Pancreas (tissue), 10 donors: ENCODE data around the gene IGFL3. TPM values are rescaled to one million over a fixed set of nuclear protein-coding genes. Genes with fewer than 3 reads are reported as not detected.
"Not testable (repeated sequence)": the region's sequence is repeated elsewhere in the genome, so short reads cannot be mapped to it uniquely, and the experiment has no call there.

ENCODE experiments used
- ATAC-seq, 4 donors: fragments of 200-7000 bp; cut with Tn5 transposase; one replicate each; pipeline versions ENCODE4 v1.8.0 to v1.9.1; 2020; ENCODE audit warnings: mild to moderate bottlenecking in 4 of 4, moderate library complexity in 4 of 4
- DNase-seq, 6 donors: peaks; one replicate each; pipeline ENCODE4 v3.0.0-alpha.2; 2020
- FAIRE-seq: peaks from 2 replicates; lab custom pipeline; 2012; peaks lifted over from hg19 to GRCh38; lab: Jason Lieb, UNC
- H3K27ac ChIP-seq, 4 donors: fragments of 200-600 bp; sonication (generic); 1 replicate in 3 of 4; 2 replicates in 1 of 4; pipeline versions ENCODE4 v1.5.0 to v1.8.0; 2020
- H3K27me3 ChIP-seq, 4 donors: fragments of 200-600 bp; one replicate each; pipeline ENCODE4 v1.8.0; 2021
- H3K36me3 ChIP-seq, 3 donors: fragments of 200-600 bp; sonication (generic) in 1 of 3; one replicate each; pipeline versions ENCODE4 v1.5.0 to v1.8.0; 2020 to 2021
- H3K4me1 ChIP-seq, 3 donors: fragments of 200-600 bp; one replicate each; pipeline ENCODE4 v1.8.0; 2021
- H3K4me3 ChIP-seq, 4 donors: fragments of 200-600 bp; sonication (generic) in 2 of 4; one replicate each; pipeline versions ENCODE4 v1.5.0 to v1.8.0; 2020 to 2021
- H3K9me3 ChIP-seq, 4 donors: fragments of 200-600 bp; one replicate each; pipeline ENCODE4 v1.8.0; 2021
- WGBS, 2 donors: extraction: QIAGEN DNeasy Blood & Tissue Kit; methylation state at CpG; one replicate each; pipeline ENCODE4 v1.1.7; 2013; 5-methylcytosine and 5-hydroxymethylcytosine counted together
- intact Hi-C, 3 donors: fragments of 100-400 bp; cut with DNase I; formaldehyde crosslinking; loops; one replicate each; pipeline versions ENCODE4 v1.11.1 to v1.14.2; 2022
- polyA plus RNA-seq, 2 donors: library from polyadenylated mRNA; stranded (reverse); fragments of 200-250 nt; gene quantifications; one replicate each; pipeline ENCODE4 v1.2.3, GENCODE V29; 2013
- total RNA-seq, 6 donors: library from RNA; stranded (reverse); fragmentation: NEBNext Ultra II Directional in 4 of 6; extraction: Animal tissue kit (Norgen Biotek cat#: 25700) in 4 of 6; gene quantifications; one replicate each; pipeline versions ENCODE4 v1.2.1 to v1.2.4, GENCODE V29; 2021 to 2023
- TF ChIP-seq, protein P1 (sequence below), 4 donors: fragments of 200-600 bp; sonication (generic) in 3 of 4; IDR thresholded peaks; one replicate each; pipeline versions ENCODE4 v1.5.0 to v1.8.0; 2021; ENCODE audit warnings: antibody characterized with exemption in 4 of 4
- donor health status: healthy with polysubstance abuse.
- donor health status: DM: no; HTN: no; CAD: no; lungs with moderate emphysema.
- donor health status: DM: no; HTN: no; CAD: no.
- donor health status: control.
- donor health status: control.
- donor health status: Bipolar disorder and iron deficiency.
- donor health status: DM: yes; HTN: yes; CAD: no.
- donor health status: DM: no; HTN: no; CAD: no.
- donor health status: DM: no; HTN: no; CAD: no.
- donor health status: DM: yes; HTN: yes; CAD: no.

Gene IGFL3
- total and polyA plus RNA-seq, 8 donors = not detected

DNA sequence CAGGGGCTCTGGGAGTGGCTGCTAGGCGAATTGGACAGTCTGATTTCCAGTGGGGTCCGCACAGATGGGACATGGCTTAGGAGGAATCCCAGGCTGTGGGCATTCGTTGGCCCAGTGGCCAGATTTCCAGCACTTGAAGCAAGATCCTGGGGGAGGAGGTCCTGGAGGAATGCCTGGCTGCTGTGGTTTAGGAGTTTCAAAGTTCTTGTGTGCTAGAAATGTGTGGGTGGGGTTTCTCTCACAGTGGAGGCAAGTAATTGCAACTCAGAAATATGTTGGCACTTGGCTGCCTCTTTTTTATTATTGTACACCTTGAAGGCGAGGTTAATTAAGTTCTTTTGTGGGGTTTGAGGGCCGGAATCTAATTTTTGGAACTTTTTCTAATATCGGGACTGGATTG lies 17.1 kb downstream of the IGFL3 start:
- no peak overlapping the region for H3K4me3 ChIP-seq
- ATAC-seq (no peak), FAIRE-seq (no peak), DNase-seq (no peak)
- no peaks in the 10 kb centered on the region for H3K9me3 ChIP-seq
- H3K27ac ChIP-seq = no peak overlapping the region
- no peaks in the 10 kb centered on the region for H3K4me1 ChIP-seq
- intact Hi-C loops = no loop called here
- 65 to 78% methylated on average over 6 of the region's 6 CpGs for WGBS, 2 donors
- H3K36me3 ChIP-seq = no peaks in the 10 kb centered on the region
- H3K27me3 ChIP-seq = no peaks in the 10 kb centered on the region
- TF ChIP-seq, protein P1, sequence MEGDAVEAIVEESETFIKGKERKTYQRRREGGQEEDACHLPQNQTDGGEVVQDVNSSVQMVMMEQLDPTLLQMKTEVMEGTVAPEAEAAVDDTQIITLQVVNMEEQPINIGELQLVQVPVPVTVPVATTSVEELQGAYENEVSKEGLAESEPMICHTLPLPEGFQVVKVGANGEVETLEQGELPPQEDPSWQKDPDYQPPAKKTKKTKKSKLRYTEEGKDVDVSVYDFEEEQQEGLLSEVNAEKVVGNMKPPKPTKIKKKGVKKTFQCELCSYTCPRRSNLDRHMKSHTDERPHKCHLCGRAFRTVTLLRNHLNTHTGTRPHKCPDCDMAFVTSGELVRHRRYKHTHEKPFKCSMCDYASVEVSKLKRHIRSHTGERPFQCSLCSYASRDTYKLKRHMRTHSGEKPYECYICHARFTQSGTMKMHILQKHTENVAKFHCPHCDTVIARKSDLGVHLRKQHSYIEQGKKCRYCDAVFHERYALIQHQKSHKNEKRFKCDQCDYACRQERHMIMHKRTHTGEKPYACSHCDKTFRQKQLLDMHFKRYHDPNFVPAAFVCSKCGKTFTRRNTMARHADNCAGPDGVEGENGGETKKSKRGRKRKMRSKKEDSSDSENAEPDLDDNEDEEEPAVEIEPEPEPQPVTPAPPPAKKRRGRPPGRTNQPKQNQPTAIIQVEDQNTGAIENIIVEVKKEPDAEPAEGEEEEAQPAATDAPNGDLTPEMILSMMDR (IDR thresholded peaks at IDR 0.05) = no peak

DNA sequence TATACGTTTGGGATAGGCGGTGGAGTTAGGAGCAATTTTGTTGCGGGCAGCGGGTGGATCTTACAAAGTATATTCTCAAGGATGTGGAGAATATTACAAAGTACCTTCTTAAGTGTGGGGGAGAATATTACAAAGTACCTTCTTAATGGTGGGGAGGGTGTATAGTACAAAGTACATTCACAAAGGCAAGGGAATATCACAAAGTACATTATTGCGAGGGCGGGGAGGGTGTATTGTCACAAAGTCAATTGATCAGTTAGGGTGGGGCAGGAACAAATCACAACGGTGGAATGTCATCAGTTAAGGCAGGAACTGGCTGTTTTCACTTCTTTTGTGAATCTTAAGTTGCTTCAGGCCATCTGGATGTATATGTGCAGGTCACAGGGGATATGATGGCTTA lies 22.2 kb downstream of the IGFL3 start:
- FAIRE-seq, H3K27me3 ChIP-seq, H3K4me1 ChIP-seq, H3K27ac ChIP-seq, ATAC-seq, DNase-seq, intact Hi-C loops, H3K36me3 ChIP-seq, H3K4me3 ChIP-seq, H3K9me3 ChIP-seq: not testable (repeated sequence)
- 63 to 75% methylated on average over 7 of the region's 7 CpGs for WGBS, 2 donors

DNA sequence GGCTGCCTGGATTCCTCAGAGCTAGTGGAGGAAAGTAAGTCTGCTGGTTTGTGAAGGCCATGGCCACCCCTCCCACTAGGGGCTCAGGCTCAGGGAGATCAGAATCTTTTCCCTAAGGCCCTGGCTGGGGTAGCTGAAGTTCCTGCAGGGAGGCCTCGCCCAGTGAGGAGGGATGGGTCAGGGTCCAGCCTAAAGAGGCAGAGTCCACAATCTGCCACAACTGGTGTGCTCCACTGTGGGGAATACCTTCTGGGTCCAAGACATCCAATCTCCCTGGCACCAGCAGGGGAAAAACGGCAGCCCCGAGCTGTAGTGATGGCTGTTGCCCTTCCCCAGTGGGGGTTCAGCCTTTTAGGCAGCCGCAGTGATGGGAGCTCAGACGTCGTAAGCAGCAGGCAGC lies 23.2 kb downstream of the IGFL3 start:
- TF ChIP-seq, protein P1 (IDR thresholded peaks at IDR 0.05) = no peak
- Histone ChIP-seq H3K27me3 (no peaks in the 10 kb centered on the region), H3K27ac (no peak overlapping the region), H3K4me1 (no peaks in the 10 kb centered on the region), H3K36me3 (no peaks in the 10 kb centered on the region), H3K9me3 (no peaks in the 10 kb centered on the region), H3K4me3 (no peak overlapping the region)
- ATAC-seq = no peak
- 59 to 60% methylated on average over 6 of the region's 6 CpGs for WGBS, 2 donors
- intact Hi-C loops = no loop called here
- FAIRE-seq = no peak
- no peak for DNase-seq

DNA sequence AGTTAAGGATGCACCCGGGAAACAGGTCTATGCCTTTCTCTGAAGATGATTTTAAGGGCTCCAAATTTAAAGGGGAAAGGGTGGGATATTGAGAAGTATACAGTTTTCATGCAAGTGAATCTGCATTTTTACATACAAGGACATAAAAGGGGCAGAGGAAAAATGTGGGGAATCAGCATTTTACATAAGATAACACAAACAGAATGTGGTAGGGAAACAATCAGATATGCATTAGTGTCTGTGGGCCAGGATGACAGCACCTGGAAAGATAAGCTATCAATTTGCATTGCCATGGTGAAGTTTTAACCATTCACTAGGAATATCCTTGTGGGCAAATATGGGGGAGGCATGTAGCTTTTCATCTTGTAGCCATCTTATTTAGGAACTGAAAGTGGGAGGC lies 24.1 kb downstream of the IGFL3 start:
- FAIRE-seq (no peak), DNase-seq (no peak), ATAC-seq (no peak)
- no peak overlapping the region for H3K27ac ChIP-seq
- TF ChIP-seq, protein P1 (IDR thresholded peaks at IDR 0.05) = no peak
- H3K4me1 ChIP-seq = no peaks in the 10 kb centered on the region
- H3K9me3 ChIP-seq = no peaks in the 10 kb centered on the region
- H3K36me3 ChIP-seq = no peaks in the 10 kb centered on the region
- H3K27me3 ChIP-seq = no peaks in the 10 kb centered on the region
- intact Hi-C loops = no loop called here
- H3K4me3 ChIP-seq = no peak overlapping the region
- 47 to 77% methylated on average over 1 of the region's 1 CpG for WGBS, 2 donors

DNA sequence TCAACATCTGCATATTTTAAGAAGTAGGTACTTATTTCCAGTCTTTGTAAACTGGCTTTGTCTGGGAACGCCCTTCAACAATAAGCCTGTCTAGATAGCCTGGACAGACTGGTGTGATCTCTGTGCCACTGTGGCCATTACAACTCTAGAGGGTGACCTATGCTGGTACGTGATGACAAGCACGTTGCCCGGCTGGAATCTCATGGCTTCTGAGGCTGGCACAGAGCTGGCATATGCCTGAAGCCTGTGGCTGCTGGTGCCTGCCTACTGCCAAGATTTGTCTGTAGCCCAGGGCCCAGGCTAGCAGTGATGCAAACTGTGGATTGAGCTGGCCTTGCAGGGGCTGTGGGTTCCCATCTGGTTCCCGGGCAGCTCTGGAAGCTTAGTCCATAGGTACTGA lies 34.0 kb downstream of the IGFL3 start:
- 80 to 91% methylated on average over 5 of the region's 5 CpGs for WGBS, 2 donors
- H3K36me3 ChIP-seq = no peaks in the 10 kb centered on the region
- ATAC-seq (no peak), FAIRE-seq (no peak), DNase-seq (no peak)
- H3K4me1 ChIP-seq = no peaks in the 10 kb centered on the region
- intact Hi-C loops = no loop called here
- H3K9me3 ChIP-seq = no peaks in the 10 kb centered on the region
- TF ChIP-seq, protein P1 (IDR thresholded peaks at IDR 0.05) = no peak
- H3K27ac ChIP-seq = no peak overlapping the region
- H3K27me3 ChIP-seq = peaks cover 0 to 6% (median 0%) of the 10 kb centered on the region in 4 donors
- H3K4me3 ChIP-seq = no peak overlapping the region
